Fibroblast of mammary gland (primary cell): ENCODE results near the gene PTPRF.

ENCODE experiments used
- DNase-seq: peaks from one replicate; pipeline ENCODE4 v3.0.0-alpha.2; 2010; ENCODE audit warnings: low read depth
- H3K4me3 ChIP-seq: 2 replicates; pipeline ENCODE4 v1.5.1; 2011; ENCODE audit warnings: low read depth, mild to moderate bottlenecking, low read length, moderate library complexity; ENCODE audit not compliant: control insufficient read depth
- TF ChIP-seq, protein P1 (sequence below): conservative IDR thresholded peaks from 2 replicates; pipeline ENCODE4 v1.5.1; 2011; ENCODE audit warnings: low read depth, low read length, inconsistent platforms; ENCODE audit not compliant: control insufficient read depth, insufficient read depth

Gene PTPRF

DNA sequence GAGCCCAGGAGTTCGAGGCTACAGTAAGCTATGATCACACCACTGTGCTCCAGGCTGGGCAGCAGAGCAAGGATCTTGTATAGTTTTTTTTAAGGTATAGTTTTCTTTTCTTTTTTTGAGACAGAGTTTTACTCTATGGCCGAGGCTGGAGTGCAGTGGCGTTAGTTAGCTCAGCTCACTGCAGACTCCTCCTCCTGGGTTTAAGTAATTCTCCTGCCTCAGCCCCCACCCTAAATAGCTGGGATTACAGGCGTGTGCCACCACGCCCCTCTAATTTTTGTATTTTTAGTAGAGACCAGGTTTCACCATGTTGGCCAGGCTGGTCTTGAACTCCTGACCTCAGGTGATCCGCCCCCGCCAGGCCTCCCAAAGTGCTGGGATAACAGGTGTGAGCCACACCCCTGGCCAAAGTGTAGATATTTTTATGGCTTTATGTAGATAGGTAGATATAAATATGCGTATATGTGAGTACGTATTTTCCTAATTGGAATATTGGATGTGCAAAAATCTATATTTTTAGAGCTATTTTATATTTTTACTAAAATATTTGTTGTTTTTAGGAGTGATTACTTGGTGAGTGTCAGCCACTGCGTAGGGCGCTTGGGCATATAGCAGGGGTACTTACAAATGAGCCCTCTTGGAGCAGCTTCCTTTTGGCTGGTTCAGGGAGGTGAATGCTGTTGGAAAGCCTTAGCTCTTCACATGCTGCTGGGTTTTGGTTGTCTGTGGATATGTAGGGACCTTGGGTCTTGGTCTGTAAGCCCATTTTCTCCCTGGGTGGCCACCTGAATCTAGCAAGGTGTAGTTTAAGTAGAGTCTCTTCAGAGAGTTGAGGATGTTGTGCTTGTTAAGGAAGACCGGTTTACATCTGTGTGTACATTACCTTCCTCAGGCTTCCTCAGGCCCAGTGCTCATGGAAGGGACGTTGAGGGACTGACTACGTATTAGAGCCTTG is 128.8 kb downstream of the PTPRF start:
- no peak overlapping the region for H3K4me3 ChIP-seq
- DNase-seq = no peak
- TF ChIP-seq, protein P1, sequence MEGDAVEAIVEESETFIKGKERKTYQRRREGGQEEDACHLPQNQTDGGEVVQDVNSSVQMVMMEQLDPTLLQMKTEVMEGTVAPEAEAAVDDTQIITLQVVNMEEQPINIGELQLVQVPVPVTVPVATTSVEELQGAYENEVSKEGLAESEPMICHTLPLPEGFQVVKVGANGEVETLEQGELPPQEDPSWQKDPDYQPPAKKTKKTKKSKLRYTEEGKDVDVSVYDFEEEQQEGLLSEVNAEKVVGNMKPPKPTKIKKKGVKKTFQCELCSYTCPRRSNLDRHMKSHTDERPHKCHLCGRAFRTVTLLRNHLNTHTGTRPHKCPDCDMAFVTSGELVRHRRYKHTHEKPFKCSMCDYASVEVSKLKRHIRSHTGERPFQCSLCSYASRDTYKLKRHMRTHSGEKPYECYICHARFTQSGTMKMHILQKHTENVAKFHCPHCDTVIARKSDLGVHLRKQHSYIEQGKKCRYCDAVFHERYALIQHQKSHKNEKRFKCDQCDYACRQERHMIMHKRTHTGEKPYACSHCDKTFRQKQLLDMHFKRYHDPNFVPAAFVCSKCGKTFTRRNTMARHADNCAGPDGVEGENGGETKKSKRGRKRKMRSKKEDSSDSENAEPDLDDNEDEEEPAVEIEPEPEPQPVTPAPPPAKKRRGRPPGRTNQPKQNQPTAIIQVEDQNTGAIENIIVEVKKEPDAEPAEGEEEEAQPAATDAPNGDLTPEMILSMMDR = no peak

DNA sequence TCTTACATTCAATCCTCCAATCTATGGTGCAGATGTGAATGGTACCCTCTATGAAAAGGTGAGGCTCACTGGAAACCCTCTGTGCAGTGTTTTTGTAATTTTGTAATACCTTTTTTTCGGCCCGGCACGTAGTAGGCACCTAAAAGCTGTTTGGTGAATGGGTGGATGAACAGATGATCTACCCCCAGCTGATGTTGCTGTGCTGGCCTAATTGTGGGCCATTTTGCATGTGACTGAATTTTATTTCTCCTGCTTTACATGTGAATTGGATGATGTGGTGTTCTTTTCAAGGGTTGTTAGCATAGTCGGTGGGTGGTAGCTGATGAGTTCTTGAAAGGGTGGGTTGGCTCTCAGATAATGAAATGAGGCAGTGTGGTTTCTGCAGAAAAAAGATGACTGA is 129.7 kb downstream of the PTPRF start:
- TF ChIP-seq, protein P1 = no peak
- no peak for DNase-seq
- H3K4me3 ChIP-seq = no peak overlapping the region

DNA sequence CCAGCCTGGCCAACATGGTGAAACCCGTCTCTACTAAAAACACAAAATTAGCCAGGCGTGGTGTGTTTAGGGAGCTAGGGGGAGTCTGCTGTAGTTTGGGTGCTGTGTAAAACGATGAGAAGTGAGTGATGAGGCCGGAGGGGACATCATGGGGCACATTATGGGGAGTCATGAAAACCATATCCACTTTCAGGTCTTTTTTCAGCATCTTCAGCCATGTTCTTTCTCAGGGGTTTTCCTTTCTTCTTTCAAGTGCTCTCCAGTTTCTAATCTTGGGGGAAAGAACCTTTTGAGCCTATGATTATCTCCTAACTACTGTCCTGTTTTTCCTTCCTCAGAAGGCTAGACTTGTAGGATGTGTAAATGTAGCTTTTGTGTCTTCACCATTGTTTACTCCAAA is 133.7 kb downstream of the PTPRF start:
- no peak overlapping the region for H3K4me3 ChIP-seq
- DNase-seq = no peak
- TF ChIP-seq, protein P1 = no peak

DNA sequence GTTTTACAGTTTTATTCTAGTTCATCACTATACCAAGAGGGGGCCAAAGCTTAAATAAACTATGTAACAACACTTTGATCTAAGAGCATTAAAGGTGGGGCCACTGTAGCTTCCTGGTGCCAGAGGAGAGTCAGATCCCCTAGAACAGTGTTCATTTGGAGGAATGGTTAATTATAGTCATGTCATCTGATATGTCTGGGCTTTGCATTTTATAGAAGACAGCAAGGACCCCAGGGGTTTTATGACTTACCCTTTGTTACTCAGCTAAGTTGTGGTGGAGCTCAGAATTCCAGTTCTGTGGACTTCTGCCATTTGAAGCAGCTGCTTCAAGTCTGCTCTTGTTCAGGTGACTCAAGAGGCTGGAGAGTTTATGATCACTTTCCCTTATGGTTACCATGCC is 135.9 kb downstream of the PTPRF start:
- H3K4me3 ChIP-seq = no peak overlapping the region
- DNase-seq = peak; percentile 30
- TF ChIP-seq, protein P1 = no peak

DNA sequence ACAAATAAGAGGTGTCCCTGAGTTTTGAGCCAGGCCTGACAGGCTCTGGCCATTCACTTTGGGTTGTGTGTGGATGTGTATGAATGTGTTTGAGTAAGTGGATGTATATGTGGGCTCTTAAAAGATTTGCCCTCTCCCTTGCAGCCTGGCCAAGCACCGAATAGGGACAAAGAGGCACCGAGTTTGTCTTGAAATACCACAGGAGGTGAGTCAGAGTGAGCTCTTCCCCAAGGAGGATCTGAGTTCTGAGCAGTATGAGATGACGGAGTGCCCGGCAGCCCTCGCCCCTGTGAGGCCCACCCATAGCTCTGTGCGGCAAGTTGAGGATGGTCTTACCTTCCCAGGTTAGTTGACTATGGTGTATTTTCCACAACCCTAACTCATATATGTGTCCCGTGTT is 138.3 kb downstream of the PTPRF start:
- peak; percentile 49 for DNase-seq

DNA sequence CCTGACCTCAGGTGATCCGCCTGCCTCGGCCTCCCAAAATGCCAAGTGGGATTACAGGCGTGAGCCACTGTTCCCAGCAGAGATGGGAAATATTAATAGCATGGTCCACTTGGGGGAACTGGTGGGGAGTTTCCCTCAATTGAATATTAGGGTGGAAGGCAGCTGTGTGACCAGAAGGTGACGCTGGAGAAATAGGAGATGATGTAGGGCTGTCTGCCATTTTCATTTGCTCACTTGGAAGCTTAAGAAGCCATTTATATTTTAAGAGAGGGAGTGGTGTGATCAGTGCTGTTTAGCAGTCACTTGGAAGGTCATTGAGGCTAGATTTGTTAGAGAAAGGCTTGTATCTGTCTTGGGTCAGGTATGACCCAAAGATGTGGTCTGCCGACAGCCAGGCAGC is 139.2 kb downstream of the PTPRF start:
- no peak overlapping the region for H3K4me3 ChIP-seq
- TF ChIP-seq, protein P1 = no peak
- no peak for DNase-seq

More for the DNA sequence above, 138.3 kb downstream of the PTPRF start:
- H3K4me3 ChIP-seq = no peak overlapping the region
- TF ChIP-seq, protein P1 = no peak
